Mammary epithelial cell (primary cell): ENCODE results near the gene GOLGA2.

Experiments used
- EZH2 ChIP-seq: IDR thresholded peaks from 2 replicates; pipeline ENCODE4 v1.6.1; 2012; ENCODE audit warnings: low read length, inconsistent platforms, borderline replicate concordance
- TF ChIP-seq, protein P1 (sequence below), 2 donors: IDR thresholded peaks in 1 of 2; conservative IDR thresholded peaks in 1 of 2; 2 replicates each; pipeline ENCODE4 v1.5.1; 2011 to 2012; ENCODE audit warnings: inconsistent platforms in 2 of 2, low read length in 2 of 2, mild to moderate bottlenecking in 2 of 2, control low read depth in 1 of 2, low read depth in 1 of 2; ENCODE audit not compliant: insufficient read depth in 1 of 2; ENCODE audit errors: extremely low read depth in 1 of 2

DNA sequence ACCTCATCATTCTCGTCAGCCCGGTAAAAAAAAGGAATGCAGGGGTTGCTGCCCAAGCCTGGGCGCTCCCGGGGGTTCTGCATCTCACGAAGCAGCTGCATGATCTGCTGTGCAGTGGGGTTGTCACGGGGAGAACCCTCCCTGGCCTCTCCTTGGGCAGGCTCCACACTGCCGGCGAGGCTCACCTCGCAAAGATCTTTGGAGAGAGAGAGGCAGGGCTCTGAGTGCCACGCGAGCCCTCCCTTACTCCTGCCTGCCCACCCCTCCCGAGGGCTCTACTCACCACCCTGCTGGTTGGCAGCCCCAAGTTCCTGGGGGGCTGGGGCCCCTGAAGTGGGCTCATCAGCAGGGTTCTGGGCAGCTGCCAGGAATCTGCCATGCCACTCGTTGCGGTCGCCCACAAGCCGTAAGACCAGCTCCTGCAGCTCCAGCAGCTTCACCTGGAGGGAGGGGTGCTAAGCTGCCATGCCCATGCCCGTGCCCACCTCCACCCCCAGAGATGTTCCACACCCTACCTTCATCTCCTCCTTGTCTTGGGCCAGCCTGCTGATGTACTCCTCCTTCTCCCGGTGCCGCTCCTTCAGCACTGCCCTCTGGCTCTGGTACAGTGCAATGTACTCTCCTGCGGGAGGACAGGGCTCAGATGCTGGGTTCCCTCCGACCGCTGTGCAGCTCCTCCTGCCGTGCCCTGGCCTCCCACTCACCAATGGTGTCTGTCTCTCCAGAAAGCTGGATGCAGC lies 18.6 kb downstream of the GOLGA2 start:
- TF ChIP-seq, protein P1, sequence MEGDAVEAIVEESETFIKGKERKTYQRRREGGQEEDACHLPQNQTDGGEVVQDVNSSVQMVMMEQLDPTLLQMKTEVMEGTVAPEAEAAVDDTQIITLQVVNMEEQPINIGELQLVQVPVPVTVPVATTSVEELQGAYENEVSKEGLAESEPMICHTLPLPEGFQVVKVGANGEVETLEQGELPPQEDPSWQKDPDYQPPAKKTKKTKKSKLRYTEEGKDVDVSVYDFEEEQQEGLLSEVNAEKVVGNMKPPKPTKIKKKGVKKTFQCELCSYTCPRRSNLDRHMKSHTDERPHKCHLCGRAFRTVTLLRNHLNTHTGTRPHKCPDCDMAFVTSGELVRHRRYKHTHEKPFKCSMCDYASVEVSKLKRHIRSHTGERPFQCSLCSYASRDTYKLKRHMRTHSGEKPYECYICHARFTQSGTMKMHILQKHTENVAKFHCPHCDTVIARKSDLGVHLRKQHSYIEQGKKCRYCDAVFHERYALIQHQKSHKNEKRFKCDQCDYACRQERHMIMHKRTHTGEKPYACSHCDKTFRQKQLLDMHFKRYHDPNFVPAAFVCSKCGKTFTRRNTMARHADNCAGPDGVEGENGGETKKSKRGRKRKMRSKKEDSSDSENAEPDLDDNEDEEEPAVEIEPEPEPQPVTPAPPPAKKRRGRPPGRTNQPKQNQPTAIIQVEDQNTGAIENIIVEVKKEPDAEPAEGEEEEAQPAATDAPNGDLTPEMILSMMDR (conservative IDR thresholded peaks at IDR 0.05 in 1 of 2, IDR thresholded peaks at IDR 0.05 in 1 of 2; ENCODE audit: extremely low read depth in 1 of 2, insufficient read depth in 1 of 2, low read depth in 1 of 2, low read length in 2 of 2): no peak
- TF ChIP-seq EZH2: no peak
